NCI-H1048 (cell line): ENCODE measurements around the gene RNF13.
"Not testable (repeated sequence)": the region's sequence is repeated elsewhere in the genome, so short reads cannot be mapped to it uniquely, and the experiment has no call there.

ENCODE experiments used
- DNase-seq: peaks from one replicate; lab custom pipeline; 2025; lab: John Stamatoyannopoulos, UW

RNF13 gene

DNA sequence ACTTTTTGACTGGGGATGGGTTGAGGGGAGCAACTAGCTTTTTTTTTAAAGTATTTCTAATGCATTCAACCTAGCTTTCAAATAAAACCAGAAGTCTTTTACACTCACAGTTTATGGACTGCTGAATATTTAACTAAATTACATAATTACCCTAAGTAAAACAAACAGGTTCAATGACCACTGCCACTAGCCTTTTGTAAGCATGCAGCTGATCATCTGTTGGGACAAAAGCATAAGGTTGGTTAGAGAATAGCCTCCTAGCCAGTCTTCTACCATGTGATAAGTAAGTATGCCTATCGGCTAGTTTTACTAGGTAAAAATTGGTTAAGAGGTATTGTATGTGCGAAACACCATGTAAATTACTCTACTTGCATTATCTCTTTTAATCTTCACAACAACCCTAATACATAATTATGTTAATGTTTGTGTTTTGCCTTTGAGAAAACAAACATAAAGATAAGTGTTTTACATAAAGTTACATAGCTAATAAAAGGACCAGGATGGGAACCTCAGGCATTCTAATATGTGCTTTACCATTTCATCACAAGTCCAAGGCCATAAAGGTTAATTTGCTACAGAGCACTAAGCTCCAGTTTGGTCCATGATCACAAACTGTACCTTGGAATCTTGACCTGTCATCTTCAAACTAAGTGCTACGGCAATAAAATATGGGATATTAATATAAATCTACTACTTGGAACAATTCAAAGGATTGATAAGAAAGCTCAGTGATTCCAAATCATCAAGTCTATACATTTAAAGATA is 144.5 kb downstream of the RNF13 start:
- no peak for DNase-seq

- no peak for DNase-seq
Measured at GRCh38 chr3:149958171-149958796, 145.3 kb downstream of the RNF13 start.

DNA sequence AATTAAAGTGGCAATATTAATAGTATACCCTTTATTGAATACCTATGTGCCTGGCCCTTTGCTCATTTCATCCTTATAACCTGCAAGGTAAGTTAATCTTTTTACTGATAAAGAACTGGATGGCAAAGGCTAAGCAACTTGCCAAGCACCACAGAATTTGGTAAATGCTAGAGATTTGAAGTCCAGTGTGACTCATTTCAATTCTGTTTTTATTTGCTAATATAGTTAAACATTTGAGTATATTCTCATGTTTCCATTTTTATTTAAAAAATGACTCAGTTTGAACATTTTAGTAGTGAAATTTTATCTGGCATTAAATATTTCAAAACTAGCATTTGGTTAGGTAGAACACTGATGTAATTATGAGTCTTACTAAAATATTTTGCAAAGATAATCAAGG is 146.4 kb downstream of the RNF13 start:
- DNase-seq = no peak

- no peak for DNase-seq
Measured at GRCh38 chr3:149963485-149963884, 150.5 kb downstream of the RNF13 start.

DNA sequence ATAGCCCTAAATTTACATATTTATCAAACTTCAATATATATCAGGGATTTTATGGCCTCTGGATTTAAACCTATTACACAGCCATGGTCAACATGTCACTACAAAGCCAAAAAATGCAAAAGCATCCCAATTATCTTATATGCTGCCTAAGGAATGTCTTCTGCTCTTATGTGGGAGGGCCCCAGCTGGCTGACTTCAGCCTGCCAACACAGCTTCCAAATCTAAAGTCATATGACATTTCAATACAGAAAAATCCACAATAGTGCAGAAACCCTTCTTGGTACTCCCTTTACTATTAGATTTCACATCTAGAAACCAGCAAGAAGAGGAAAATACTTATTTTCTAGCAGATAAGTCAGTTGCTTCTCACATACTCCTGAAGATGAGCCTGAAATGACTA is 151.3 kb downstream of the RNF13 start:
- no peak for DNase-seq

GRCh38 chr3:149965278-149965677 is 152.3 kb downstream of the RNF13 start:
- no peak for DNase-seq

DNA sequence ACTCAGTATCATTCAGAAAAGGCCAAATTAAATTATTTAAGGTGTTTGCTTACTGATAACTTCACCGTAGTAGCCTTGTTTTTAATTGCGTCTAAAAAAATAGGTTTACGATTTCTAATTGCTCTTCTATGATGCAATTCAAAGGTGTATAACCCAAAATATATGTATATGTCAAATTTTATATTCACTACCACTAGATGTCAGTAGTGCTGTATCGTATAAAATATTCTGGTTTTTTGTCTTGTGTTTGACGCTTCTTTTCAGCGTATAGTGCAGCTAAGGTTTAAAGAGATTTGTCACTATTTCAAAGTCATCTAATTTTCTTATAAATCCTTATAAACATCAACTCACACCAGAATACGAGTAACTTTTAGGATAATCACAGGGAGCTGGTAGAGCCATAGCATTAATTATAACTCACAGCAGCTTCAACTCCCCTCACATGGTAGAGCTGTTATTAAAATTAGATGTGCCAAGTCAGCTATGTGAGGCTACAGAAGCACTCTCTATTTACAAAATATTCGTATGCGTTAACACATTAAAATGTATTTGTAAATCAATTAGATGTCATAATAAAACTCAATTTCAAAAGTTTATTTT is 154.2 kb downstream of the RNF13 start:
- DNase-seq = no peak

GRCh38 chr3:149968216-149968615 is 155.2 kb downstream of the RNF13 start:
- no peak for DNase-seq

DNA sequence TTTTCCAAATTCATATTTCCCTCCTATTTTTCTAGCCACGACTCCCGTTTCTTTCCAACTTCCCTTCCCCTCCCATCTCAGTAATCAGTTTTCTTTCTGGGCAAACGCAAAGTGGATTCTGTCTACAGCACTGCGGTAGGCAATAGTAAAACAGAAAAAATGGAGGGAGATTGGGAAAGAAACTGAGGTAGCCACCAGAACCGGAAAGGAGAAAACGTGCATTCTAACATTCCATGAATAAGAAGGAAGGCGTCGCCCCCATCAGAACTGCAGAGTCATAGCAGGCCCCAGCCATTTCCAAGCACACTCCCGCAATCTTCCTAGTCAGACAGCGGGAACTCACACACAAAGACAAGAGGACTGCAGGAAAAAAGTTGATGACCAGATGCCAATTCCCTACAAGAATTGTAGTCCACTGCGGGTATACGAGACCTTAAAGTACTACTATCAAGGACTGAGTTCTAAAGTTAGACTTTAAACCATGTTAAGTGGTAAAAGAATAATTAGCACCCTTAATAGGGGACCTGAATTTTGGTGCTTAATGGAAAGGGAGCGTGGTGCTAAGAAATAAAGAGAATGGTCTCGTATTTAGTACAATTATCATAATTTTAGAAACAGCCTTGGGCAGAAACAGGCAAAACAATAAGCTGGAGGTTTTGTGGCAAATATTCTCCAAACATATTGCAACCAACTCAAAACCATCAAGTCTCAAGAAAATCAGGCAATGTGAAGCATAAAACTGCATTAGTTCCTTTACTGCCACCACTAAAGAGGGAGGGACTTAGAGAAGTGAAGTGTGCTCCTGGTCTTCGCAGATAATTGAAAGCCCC is 156.3 kb downstream of the RNF13 start:
- DNase-seq = no peak

DNA sequence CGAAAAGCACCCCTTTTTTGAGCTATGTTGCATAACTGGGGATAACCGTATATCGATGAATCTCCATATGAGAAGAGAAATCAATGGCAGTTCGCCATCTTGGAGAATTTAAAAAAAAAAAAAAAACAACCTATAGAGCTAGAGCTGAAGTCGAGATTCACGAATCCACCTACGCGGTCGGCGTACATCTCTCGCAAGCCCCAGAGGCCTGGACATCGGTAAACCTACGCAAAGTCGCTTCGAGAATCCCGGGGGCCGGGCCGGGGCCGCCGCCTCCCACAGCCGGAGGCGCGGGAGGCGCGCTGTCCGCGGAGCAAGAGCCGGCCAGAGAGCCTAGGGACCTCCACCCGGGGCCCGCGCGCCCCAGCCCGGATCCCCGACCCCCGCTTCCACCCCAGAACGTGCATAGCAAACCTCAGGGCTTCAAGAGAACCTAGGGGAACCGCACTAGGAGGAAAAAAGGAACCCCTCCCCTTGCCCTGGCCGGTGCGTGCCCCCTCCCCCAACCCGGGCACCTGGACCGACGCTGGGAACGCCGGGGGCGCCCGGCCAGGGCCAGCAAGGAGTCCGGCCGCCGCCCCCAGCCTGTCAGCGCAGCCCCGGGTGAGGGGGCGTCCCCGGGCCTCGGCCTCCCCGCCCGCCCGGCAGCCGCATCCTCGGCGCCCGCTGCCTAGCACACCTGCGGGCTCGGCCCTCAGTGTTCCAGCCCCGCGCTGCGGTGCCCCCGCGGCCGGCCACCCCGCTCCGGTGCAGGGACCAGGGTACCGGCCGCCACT is 157.1 kb downstream of the RNF13 start:
- peak; percentile 52 for DNase-seq

GRCh38 chr3:149970716-149971402 is 157.8 kb downstream of the RNF13 start, which contains the start of gene PFN2:
Gene PFN2 (minus strand): TSS chr3:149970895. CDS start chr3:149970856, 39 bp downstream.
- no peak for DNase-seq

- DNase-seq = no peak
Measured at GRCh38 chr3:149971403-149972075, 158.5 kb downstream of the RNF13 start.

DNA sequence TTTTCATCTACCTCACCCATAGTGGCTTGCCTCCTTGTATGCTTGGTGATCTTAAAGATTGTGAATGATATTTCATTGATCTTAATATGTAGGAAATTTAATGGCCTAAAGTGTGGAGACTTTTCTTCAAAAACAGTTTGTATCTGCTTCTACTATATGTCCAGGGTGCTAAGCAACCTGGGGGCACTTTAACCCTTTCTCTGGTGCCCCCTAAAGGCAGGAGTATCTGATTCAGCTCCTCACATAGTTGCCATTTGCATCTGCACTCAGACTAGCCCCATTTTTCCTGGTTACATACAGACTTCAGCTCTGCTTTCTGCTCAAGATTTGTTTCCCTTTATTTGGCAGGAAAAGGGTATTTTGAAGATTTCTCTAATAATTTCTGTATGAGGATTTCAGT is 162.9 kb downstream of the RNF13 start:
- DNase-seq = no peak

- DNase-seq = no peak
Measured at GRCh38 chr3:149977386-149977785, 164.4 kb downstream of the RNF13 start.

- not testable (repeated sequence) for DNase-seq
Measured at GRCh38 chr3:149981979-149982378, 169.0 kb downstream of the RNF13 start.

- DNase-seq = not testable (repeated sequence)
Measured at GRCh38 chr3:149983053-149983452, 170.0 kb downstream of the RNF13 start.

DNA sequence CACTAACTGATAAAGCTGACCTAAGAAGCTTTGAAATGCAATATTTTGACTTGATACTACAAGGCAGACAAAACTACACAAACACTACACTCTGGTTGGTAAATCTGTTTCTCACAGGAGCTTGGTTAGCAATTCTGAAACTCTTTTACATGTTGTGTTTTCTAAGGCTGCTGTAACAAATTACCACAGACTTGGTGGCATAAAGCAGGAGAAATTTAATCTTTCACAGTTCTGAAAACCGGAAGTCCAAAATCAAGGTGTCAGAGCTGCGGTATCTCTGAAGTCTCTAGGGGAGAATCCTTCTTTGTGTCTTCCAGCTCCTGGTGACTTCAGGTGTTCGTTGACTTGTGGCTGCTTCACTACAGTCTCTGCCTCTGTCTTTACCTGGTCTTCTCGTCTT is 170.6 kb downstream of the RNF13 start:
- no peak for DNase-seq

DNA sequence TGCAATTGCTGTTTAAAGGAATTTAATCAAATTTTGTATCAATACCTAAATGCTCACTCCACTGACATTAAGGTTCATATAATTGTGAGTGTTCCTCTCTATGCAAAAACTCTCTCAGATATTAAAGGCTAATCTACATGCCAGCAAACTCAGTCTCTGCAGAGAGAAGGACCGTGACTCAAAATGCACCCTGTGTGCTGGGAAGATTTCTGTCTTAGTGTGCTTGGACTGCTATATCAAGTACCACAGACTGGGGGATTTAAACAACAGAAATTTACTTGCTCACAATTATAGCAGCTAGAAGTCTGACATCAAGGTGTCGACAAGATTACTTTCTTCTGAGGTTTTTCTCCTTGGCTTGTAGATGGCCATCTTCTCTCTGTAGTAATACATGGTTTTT is 176.3 kb downstream of the RNF13 start:
- no peak for DNase-seq

- DNase-seq = no peak
Measured at GRCh38 chr3:149990423-149990948, 177.5 kb downstream of the RNF13 start.

DNA sequence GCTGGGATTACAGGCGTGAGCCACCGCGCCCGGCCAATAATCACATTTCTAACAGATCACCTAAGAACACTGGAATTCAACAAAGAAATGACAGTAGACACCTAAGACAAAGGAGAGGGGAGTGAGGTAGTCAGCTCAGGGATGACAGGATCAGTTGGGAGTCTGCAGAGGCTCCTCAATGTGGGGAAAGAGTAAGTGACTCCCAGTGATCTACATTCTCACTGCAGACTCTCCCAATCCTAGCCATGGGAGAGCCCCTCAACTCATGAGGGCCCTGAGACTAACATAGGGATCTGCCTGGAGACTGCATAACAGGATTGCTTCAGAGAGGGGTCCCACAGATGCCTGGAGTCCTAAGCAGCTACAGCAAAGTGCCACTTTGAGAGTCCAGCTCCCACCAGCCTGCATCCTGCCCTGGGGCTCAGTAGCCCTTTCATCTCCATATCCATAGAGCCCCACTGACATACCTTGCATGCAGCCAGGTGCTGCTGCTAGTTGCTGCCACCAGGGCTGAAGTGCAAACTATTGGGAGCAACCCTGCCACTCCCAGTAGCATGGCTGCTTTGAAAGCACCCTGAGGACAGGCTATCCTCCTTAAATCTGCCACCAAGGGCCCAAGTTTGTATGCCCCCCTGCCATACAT is 179.5 kb downstream of the RNF13 start:
- no peak for DNase-seq
